Transverse colon (tissue), 4 donors: ENCODE measurements around the gene CALML6. TPM values are rescaled to one million over a fixed set of nuclear protein-coding genes. Genes with fewer than 3 reads are reported as not detected.
A peak's percentile ranks its signal among the peaks of the same experiment; 100 is the strongest.

Source experiments
- DNase-seq: peaks from one replicate; pipeline ENCODE4 v3.0.0-alpha.2; 2019
- H3K27ac ChIP-seq, 4 donors: fragments of 200-600 bp; sonication (generic); 2 replicates each; pipeline ENCODE4 v1.5.1; 2016 to 2018; ENCODE audit warnings: inconsistent platforms in 4 of 4
- H3K27me3 ChIP-seq: fragments of 200-600 bp; sonication (generic); 2 replicates; pipeline ENCODE4 v1.5.1; 2017; ENCODE audit warnings: inconsistent platforms
- H3K36me3 ChIP-seq, 4 donors: fragments of 200-600 bp; sonication (generic); 2 replicates each; pipeline ENCODE4 v1.5.1; 2017 to 2019; ENCODE audit warnings: inconsistent platforms in 4 of 4
- H3K4me1 ChIP-seq, 4 donors: fragments of 200-600 bp; sonication (generic); 2 replicates each; pipeline ENCODE4 v1.5.1; 2017 to 2020; ENCODE audit warnings: inconsistent platforms in 4 of 4
- H3K4me3 ChIP-seq, 4 donors: fragments of 200-600 bp; sonication (generic); 1 replicate in 1 of 4; 2 replicates in 3 of 4; pipeline versions ENCODE4 v1.5.1 to v1.6.1; 2017 to 2019; ENCODE audit warnings: inconsistent platforms in 4 of 4
- H3K9me3 ChIP-seq, 2 donors: fragments of 200-600 bp; sonication (generic); 2 replicates each; pipeline ENCODE4 v1.5.1; 2017 to 2019; ENCODE audit warnings: inconsistent platforms in 2 of 2
- CTCF ChIP-seq, 5 experiments: fragments of 200-600 bp in 3 of 5; fragments of 450-650 bp in 2 of 5; sonication (generic) in 3 of 5; IDR thresholded peaks; 1 replicate in 2 of 5; 2 replicates in 3 of 5; pipeline ENCODE4 v1.5.1; 2016 to 2017; ENCODE audit warnings: antibody characterized with exemption in 5 of 5, inconsistent platforms in 3 of 5, mild to moderate bottlenecking in 2 of 5, moderate library complexity in 1 of 5
- EP300 ChIP-seq: sonication (generic); formaldehyde crosslinking; IDR thresholded peaks from one replicate; pipeline ENCODE4 v1.6.1; 2017; ENCODE audit warnings: antibody characterized with exemption, low read depth
- POLR2A ChIP-seq: fragments of 450-650 bp; IDR thresholded peaks from one replicate; pipeline ENCODE4 v1.6.1; 2016; ENCODE audit warnings: antibody characterized with exemption, mild to moderate bottlenecking, moderate library complexity
- POLR2AphosphoS5 ChIP-seq, 3 donors: sonication (generic); formaldehyde crosslinking; IDR thresholded peaks; one replicate each; pipeline ENCODE4 v1.6.1; 2016; ENCODE audit warnings: antibody characterized with exemption in 3 of 3
- WGBS, 2 donors: methylation state at CpG; one replicate each; pipeline ENCODE4 v1.1.5; 2018; ENCODE audit warnings: low coverage in 1 of 2; 5-methylcytosine and 5-hydroxymethylcytosine counted together
- in situ Hi-C, 4 donors: fragments of 200-750 bp; cut with MboI; loops; one replicate each; pipeline versions ENCODE4 v1.15.0 to v1.15.1; 2017; ENCODE audit warnings: low sequenced_read_pairs in 3 of 4, low pct_ligation_motif_present in 1 of 4, low pct_unique_long_range_greater_than_20kb in 1 of 4
- intact Hi-C: fragments of 100-400 bp; cut with DNase I; formaldehyde crosslinking; loops from one replicate; pipeline ENCODE4 v1.15.1; 2023; ENCODE audit warnings: low total_unique reads
- total RNA-seq, 4 donors: library from RNA; depleted of rRNA; stranded (reverse); fragments of >200 nt; gene quantifications; one replicate each; pipeline ENCODE4 v1.1.0, GENCODE V29; 2016

Gene CALML6
- total RNA-seq, 4 donors from 2014 or later: 0.48 TPM; not detected in 3

GRCh38 chr1:1920608-1921458 lies 5.8 kb downstream of the CALML6 start:
- H3K27ac ChIP-seq: no peak overlapping the region
- H3K9me3 ChIP-seq: no peaks in the 10 kb centered on the region
- H3K27me3 ChIP-seq: no peaks in the 10 kb centered on the region
- in situ Hi-C loops: no loop called here
- 88% methylated on average over 24 of the region's 27 CpGs; no CpG with 5 or more reads in 1 of the 2 donors for WGBS, 2 donors
- H3K36me3 ChIP-seq: no peaks in the 10 kb centered on the region
- no peak overlapping the region for H3K4me3 ChIP-seq
- intact Hi-C loops: no loop called here
- no peak for TF ChIP-seq POLR2AphosphoS5 (IDR thresholded peaks at IDR 0.05)
- no peak for TF ChIP-seq EP300
- no peak for TF ChIP-seq POLR2A
- TF ChIP-seq CTCF (IDR thresholded peaks at IDR 0.05): no peak
- peak; percentile 13 for DNase-seq
- H3K4me1 ChIP-seq: peaks cover 15 to 33% (median 27%) of the 10 kb centered on the region in 4 donors

- H3K4me1 ChIP-seq: peaks cover 15 to 27% (median 24%) of the 10 kb centered on the region in 4 donors
- no peaks in the 10 kb centered on the region for H3K9me3 ChIP-seq
- WGBS, 2 donors: 71% methylated on average over 2 of the region's 6 CpGs; no CpG with 5 or more reads in 1 of the 2 donors
- in situ Hi-C loops: no loop called here
- DNase-seq: peak; percentile 11
- TF ChIP-seq POLR2A: no peak
- TF ChIP-seq POLR2AphosphoS5 (IDR thresholded peaks at IDR 0.05): no peak
- no peak for TF ChIP-seq EP300
- no peak overlapping the region for H3K27ac ChIP-seq
- intact Hi-C loops: no loop called here
- H3K27me3 ChIP-seq: no peaks in the 10 kb centered on the region
- no peaks in the 10 kb centered on the region for H3K36me3 ChIP-seq
- H3K4me3 ChIP-seq: no peak overlapping the region
Measured at GRCh38 chr1:1921459-1921862, 6.4 kb downstream of the CALML6 start.

GRCh38 chr1:1921901-1922701 lies 7.0 kb downstream of the CALML6 start:
- H3K4me3 ChIP-seq: no peak overlapping the region
- no peaks in the 10 kb centered on the region for H3K9me3 ChIP-seq
- peak; percentile 8 for DNase-seq
- 86% methylated on average over 16 of the region's 16 CpGs; no CpG with 5 or more reads in 1 of the 2 donors for WGBS, 2 donors
- intact Hi-C loops (no loop called here), in situ Hi-C loops (no loop called here)
- TF ChIP-seq CTCF (IDR thresholded peaks at IDR 0.05): no peak
- no peak for TF ChIP-seq EP300
- no peak for TF ChIP-seq POLR2A
- no peak for TF ChIP-seq POLR2AphosphoS5 (IDR thresholded peaks at IDR 0.05)
- H3K4me1 ChIP-seq: peaks cover 15 to 27% (median 24%) of the 10 kb centered on the region in 4 donors
- no peaks in the 10 kb centered on the region for H3K27me3 ChIP-seq
- no peaks in the 10 kb centered on the region for H3K36me3 ChIP-seq
- no peak overlapping the region for H3K27ac ChIP-seq

- intact Hi-C loops (no loop called here), in situ Hi-C loops (no loop called here)
- H3K4me3 ChIP-seq: no peak overlapping the region
- no peak for DNase-seq
- H3K27me3 ChIP-seq: no peaks in the 10 kb centered on the region
- H3K27ac ChIP-seq: peak overlapping the region in 1 of 4 donors; percentile 59
- TF ChIP-seq POLR2AphosphoS5 (IDR thresholded peaks at IDR 0.05) (no peak), CTCF (IDR thresholded peaks at IDR 0.05) (no peak)
- WGBS, 2 donors: 73% methylated on average over 6 of the region's 6 CpGs; no CpG with 5 or more reads in 1 of the 2 donors
- peaks cover 15 to 27% (median 24%) of the 10 kb centered on the region in 4 donors for H3K4me1 ChIP-seq
- no peaks in the 10 kb centered on the region for H3K36me3 ChIP-seq
- no peaks in the 10 kb centered on the region for H3K9me3 ChIP-seq
Measured at GRCh38 chr1:1922702-1922955, 7.6 kb downstream of the CALML6 start.
